ENCODE measurements around the gene CLN6. TPM values are rescaled to one million over a fixed set of nuclear protein-coding genes. Genes with fewer than 3 reads are reported as not detected.
A peak's percentile ranks its signal among the peaks of the same experiment; 100 is the strongest.
"Not testable (repeated sequence)": the region's sequence is repeated elsewhere in the genome, so short reads cannot be mapped to it uniquely, and the experiment has no call there.

CLN6 gene
- polyA plus RNA-seq, 5 donors: 28.5 to 40.1 (median 35.0) TPM

- no peak for DNase-seq
Observed at GRCh38 chr15:68224546-68225250, 4.8 kb downstream of the CLN6 start.

DNA sequence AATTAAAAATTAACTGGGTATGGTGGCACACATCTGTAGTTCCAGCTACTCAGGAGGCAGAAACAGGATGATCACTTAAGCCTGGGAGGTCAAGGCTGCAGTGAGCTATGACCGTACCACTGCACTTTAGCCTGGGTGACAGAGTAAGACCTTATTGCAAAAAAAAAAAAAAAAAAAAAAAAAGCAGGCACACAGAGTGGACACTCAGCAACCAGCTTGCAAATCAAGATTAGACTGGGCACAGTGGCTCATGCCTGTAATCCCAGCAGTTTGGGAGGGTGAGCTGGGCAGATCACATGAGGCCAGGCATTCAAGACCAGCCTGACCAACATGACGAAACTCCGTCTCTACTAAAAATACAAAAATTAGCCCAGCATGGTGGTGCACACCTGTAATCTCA lies 5.4 kb downstream of the CLN6 start:
- DNase-seq: no peak

- DNase-seq: no peak
Observed at GRCh38 chr15:68223171-68223570, 6.4 kb downstream of the CLN6 start.

GRCh38 chr15:68222432-68222743 lies 7.1 kb downstream of the CLN6 start:
- not testable (repeated sequence) for DNase-seq

DNA sequence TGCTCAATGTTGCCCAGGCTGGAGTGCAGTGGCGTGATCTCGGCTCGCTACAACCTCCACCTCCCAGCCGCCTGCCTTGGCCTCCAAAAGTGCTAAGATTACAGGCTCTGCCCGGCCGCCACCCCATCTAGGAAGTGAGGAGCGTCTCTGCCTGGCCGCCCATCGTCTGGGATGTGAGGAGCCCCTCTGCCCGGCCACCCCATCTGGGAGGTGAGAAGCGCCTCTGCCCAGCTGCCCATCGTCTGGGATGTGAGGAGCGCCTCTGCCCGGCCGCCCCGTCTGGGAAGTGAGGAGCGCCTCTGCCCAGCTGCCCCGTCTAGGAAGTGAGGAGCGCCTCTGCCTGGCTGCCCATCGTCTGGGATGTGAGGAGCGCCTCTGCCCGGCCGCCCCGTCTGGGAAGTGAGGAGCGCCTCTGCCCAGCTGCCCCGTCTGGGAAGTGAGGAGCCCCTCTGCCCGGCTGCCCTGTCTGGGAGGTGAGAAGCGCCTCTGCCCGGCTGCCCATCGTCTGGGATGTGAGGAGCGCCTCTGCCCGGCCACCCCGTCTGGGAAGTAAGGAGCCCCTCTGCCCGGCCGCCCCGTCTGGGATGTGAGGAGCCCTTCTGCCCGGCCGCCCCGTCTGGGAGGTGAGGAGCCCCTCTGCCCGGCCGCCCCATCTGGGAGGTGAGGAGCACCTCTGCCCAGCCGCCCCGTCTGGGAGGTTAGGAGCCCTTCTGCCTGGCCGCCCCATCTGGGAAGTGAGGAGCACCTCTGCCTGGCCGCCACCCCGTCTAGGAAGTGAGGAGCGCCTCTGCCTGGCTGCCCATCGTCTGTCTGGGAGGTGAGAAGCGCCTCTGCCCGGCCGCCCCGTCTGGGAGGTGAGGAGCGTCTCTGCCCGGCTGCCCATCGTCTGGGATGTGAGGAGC lies 7.7 kb downstream of the CLN6 start:
- DNase-seq: not testable (repeated sequence)

- DNase-seq: no peak
Observed at GRCh38 chr15:68220967-68221366, 8.6 kb downstream of the CLN6 start.

GRCh38 chr15:68220489-68220888 lies 9.0 kb downstream of the CLN6 start:
- DNase-seq: no peak

DNA sequence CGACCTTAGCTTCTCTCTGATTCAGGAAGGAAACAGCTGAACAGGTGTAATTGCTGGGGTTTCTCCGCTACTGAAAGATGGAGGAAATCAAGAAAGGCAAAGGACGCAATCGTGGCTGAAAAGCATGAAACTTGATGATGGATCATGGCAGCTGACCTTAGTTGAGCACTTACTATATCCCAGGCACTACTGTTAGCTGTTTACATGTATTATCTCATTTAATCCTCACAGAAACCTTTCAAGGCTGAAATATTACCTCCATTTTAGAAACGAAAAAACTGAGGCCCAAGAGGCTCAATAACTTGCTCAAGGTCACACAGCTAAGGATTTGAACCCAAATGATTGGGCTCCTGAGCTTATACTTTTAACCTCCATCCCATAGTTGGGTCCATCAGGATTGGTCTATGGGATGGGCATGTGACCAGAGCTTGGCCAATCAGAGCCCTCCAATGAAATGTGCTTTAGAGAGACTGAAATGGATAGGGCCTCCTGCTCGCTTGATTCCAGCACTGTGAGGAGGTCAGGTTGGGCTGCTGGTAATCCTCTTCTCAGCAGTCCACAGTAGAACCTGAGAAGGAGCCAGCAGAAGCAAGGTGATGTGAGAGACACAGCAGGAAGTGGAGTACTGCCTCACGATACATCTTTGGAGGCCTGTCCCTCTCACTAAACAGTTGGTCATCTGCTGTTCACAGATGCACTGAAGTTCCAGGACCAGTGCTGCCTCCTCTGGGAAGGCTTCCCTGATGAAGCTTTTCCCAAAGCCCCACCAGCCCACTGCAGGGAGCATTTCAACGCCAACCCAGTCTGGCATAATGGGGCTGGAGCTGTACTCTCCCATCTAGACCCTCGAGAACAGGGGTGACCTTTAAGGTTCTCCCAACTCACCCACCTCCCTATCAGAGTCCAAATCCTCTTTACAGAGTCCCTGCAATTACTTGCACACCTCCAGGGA lies 10.4 kb downstream of the CLN6 start:
- DNase-seq: no peak

DNA sequence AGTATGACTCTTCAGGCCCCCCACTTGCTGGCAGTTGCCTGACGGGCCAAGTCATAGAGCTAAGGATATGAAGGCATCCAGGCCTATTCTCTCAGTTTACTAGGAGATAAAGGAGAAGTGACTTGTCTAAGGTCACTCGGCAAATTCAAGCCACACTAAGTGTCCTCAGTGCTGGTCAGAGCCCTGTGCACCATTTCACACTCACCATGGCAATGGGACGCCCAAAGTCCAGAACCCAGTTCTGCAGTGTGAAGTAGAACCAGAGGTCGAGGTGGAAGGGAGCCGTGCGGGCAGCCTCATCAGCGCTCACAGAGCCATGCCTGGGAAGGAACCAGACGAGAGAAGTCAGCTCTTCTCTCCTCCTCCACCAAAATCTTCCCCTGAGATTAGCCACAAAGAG lies 11.2 kb downstream of the CLN6 start:
- no peak for DNase-seq

DNA sequence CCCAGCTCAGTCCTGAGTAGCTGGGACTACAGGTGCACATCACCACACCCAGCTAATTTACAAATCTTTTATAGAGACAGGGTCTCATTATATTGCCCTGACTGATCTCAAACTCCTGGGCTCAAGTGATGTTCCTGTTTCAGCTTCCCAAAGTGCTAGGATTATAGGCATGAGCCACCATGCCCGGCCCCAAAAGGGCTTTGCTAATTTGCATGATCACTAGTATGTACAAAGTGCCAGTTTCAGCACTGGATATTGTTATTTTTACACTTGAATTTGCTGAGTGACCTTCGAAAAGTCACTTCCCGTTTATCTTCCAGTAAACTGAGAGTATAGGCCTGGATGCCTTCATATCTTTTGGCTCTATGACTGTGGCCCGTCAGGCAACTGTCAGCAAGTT lies 12.2 kb downstream of the CLN6 start:
- DNase-seq: no peak

GRCh38 chr15:68214838-68215254 lies 14.7 kb downstream of the CLN6 start:
- DNase-seq: no peak

DNA sequence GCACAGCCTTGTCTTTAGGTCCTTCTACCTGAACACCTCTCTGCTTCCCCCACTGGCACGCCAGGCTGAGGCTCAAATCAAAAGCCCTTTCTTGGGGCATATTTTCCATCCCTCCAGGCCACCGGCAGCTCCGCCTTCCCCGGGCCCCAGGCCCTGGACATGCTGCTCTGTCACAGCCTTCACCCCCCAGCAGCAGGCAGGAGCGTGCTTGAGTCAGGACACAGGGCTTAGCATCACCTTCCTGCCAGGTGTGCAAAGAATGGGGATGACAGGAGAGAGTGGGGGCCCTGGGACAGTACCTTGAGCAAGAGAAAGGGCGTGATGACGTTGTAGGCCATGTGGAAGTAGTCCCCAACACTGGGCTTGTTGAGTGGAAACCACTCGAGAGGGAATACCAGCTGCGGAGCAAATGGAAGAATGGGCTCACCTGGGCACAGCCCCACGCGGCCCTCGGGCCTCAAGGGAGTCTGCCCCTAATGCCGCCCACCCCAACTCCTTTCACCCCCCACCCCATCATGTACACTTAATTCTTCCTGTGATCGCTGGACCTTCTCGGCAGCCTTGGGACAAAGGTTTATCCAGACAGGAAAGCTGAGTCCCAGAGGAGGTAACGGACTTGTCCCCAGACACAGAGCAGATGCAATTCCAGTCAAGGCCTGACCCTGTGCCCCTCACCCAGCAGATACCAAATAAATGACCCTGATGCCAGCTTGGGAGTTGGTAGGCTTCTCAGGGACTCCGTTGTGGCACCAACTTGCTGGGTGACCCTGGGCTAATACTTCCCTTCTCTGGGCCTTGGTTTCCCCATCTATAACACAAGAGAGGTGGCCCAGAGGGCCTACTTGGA lies 15.3 kb downstream of the CLN6 start:
- DNase-seq: no peak

GRCh38 chr15:68213491-68213845 lies 16.1 kb downstream of the CLN6 start:
- not testable (repeated sequence) for DNase-seq

- DNase-seq: no peak
Observed at GRCh38 chr15:68211656-68212320, 17.7 kb downstream of the CLN6 start.

DNA sequence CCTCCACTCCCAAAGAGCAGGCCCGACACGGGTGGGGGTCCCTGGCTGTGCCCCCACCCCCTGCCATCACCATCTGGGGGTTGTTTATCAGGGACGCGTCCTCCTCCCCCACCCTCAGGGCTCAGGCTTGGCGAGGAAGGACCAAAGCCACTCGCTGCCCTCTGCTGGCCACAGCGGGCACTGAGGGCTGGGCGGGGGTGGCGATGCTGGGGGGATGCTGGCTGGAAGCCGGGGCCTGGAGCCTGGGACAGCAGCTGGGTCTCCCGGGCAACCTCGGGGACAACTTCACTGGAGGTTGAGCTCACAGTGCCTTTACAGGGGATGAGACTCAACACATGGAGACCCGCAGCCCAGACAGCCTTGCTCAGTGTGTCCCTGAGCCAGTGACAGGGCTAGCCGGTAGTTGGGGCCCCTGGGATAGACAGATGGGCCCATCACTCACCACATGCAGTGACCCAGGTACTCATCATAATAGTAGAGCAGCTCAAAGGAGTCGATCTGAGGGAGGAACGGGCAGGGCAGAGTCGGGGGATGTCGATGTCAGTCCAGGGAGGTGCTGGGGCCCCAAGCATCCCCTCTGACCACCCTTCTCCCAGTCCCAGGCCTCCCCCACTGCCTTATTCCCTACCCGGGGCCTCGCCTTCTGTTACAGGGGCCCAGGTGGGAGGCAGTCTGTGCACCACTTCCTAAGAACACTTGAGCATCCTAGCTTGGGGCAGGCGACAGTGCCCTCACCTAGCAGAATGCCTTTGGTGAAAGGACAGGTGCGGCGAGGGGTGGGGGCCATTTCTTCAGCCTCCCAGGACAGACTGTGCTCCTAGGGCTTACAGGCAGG lies 18.5 kb downstream of the CLN6 start:
- DNase-seq: peak in 1 of 2 donors; percentile 48

- no peak for DNase-seq
Observed at GRCh38 chr15:68210409-68210756, 19.1 kb downstream of the CLN6 start.

- no peak for DNase-seq
Observed at GRCh38 chr15:68209735-68210408, 19.7 kb downstream of the CLN6 start.

GRCh38 chr15:68209272-68209671 lies 20.3 kb downstream of the CLN6 start:
- DNase-seq: no peak

GRCh38 chr15:68208636-68209240 lies 20.8 kb downstream of the CLN6 start:
- no peak for DNase-seq
